Body of pancreas (tissue), 4 donors: ENCODE data around the gene NLRP8. TPM values are rescaled to one million over a fixed set of nuclear protein-coding genes. Genes with fewer than 3 reads are reported as not detected.
"Not testable (repeated sequence)": the region's sequence is repeated elsewhere in the genome, so short reads cannot be mapped to it uniquely, and the experiment has no call there.

Source experiments
- ATAC-seq: fragments of 150-250 bp; one replicate; pipeline ENCODE4 v1.9.1; 2016
- DNase-seq, 4 donors: peaks; one replicate each; pipeline ENCODE4 v3.0.0-alpha.2; 2019
- H3K27ac ChIP-seq, 4 donors: fragments of 200-600 bp; sonication (generic); 1 replicate in 3 of 4; 2 replicates in 1 of 4; pipeline versions ENCODE4 v1.5.1 to v1.6.1; 2016 to 2019; ENCODE audit warnings: mild to moderate bottlenecking in 1 of 4, mixed read lengths in 1 of 4, moderate library complexity in 1 of 4
- H3K27me3 ChIP-seq, 2 donors: fragments of 200-600 bp; sonication (generic); one replicate each; pipeline ENCODE4 v1.6.0; 2016; ENCODE audit warnings: mild to moderate bottlenecking in 1 of 2
- H3K36me3 ChIP-seq, 2 donors: fragments of 200-600 bp; sonication (generic); replicated peaks in 1 of 2; 2 replicates each; pipeline ENCODE4 v1.5.1; 2016; ENCODE audit warnings: low read depth in 2 of 2; ENCODE audit not compliant: insufficient read depth in 1 of 2
- H3K4me1 ChIP-seq: fragments of 200-600 bp; sonication (generic); one replicate; pipeline ENCODE4 v1.6.0; 2016
- H3K4me3 ChIP-seq, 2 donors: fragments of 200-600 bp; sonication (generic); 1 replicate in 1 of 2; 2 replicates in 1 of 2; pipeline ENCODE4 v1.5.1; 2016 to 2019
- H3K9me3 ChIP-seq, 3 donors: fragments of 200-600 bp; sonication (generic); 1 replicate in 2 of 3; 2 replicates in 1 of 3; pipeline ENCODE4 v1.5.1; 2016
- POLR2A ChIP-seq, 3 donors: fragments of 450-650 bp; IDR thresholded peaks; one replicate each; pipeline ENCODE4 v1.6.1; 2016; ENCODE audit warnings: antibody characterized with exemption in 3 of 3, mild to moderate bottlenecking in 2 of 3
- WGBS, 2 donors: methylation state at CpG; one replicate each; pipeline ENCODE4 v1.1.5; 2017; 5-methylcytosine and 5-hydroxymethylcytosine counted together
- intact Hi-C: fragments of 100-400 bp; cut with DNase I; formaldehyde crosslinking; loops from one replicate; pipeline ENCODE4 v1.15.1; 2023
- total RNA-seq, 2 donors: library from RNA; depleted of rRNA; stranded (reverse); fragments of >200 nt; gene quantifications; one replicate each; pipeline ENCODE4 v1.1.0, GENCODE V29; 2016
- TF ChIP-seq, protein P1 (sequence below), 7 experiments: fragments of 450-650 bp in 4 of 7; fragments of 200-600 bp in 3 of 7; sonication (generic) in 3 of 7; IDR thresholded peaks; one replicate each; pipeline ENCODE4 v1.5.1; 2016 to 2019; ENCODE audit warnings: antibody characterized with exemption in 7 of 7

NLRP8 gene
- total RNA-seq, 2 donors from 2014 or later, result not detected

DNA sequence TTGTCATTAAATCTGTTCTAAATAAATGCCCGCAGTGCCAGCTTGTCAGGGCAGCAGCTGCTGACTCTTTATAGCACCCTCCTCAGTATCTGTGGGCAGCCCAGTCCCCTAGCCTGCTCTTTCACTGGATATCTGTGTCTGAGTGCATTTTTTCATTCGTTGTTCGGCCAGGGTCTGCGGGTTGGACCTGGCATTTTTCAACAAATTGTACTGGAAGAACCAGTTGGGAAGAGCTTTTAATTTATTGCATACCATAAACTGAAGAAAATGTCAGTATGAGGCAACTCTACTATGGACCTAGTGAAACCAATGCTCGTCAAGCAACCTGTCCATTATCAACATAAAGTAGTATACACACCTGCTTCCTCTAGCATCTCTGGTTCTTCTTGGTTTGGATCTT lies 24.1 kb upstream of the NLRP8 start:
- no peaks in the 10 kb centered on the region for H3K27me3 ChIP-seq
- 41 to 51% methylated on average over 5 of the region's 5 CpGs for WGBS, 2 donors
- H3K4me1 ChIP-seq, result no peaks in the 10 kb centered on the region
- intact Hi-C loops, result no loop called here
- no peak overlapping the region for H3K27ac ChIP-seq
- H3K4me3 ChIP-seq, result no peak overlapping the region
- peaks cover 0 to 12% (median 0%) of the 10 kb centered on the region in 3 donors for H3K9me3 ChIP-seq
- no peak for DNase-seq
- ATAC-seq, result no peak
- TF ChIP-seq POLR2A (IDR thresholded peaks at IDR 0.05), result no peak
- TF ChIP-seq, protein P1, sequence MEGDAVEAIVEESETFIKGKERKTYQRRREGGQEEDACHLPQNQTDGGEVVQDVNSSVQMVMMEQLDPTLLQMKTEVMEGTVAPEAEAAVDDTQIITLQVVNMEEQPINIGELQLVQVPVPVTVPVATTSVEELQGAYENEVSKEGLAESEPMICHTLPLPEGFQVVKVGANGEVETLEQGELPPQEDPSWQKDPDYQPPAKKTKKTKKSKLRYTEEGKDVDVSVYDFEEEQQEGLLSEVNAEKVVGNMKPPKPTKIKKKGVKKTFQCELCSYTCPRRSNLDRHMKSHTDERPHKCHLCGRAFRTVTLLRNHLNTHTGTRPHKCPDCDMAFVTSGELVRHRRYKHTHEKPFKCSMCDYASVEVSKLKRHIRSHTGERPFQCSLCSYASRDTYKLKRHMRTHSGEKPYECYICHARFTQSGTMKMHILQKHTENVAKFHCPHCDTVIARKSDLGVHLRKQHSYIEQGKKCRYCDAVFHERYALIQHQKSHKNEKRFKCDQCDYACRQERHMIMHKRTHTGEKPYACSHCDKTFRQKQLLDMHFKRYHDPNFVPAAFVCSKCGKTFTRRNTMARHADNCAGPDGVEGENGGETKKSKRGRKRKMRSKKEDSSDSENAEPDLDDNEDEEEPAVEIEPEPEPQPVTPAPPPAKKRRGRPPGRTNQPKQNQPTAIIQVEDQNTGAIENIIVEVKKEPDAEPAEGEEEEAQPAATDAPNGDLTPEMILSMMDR (IDR thresholded peaks at IDR 0.05), result no peak
- no peaks in the 10 kb centered on the region for H3K36me3 ChIP-seq

DNA sequence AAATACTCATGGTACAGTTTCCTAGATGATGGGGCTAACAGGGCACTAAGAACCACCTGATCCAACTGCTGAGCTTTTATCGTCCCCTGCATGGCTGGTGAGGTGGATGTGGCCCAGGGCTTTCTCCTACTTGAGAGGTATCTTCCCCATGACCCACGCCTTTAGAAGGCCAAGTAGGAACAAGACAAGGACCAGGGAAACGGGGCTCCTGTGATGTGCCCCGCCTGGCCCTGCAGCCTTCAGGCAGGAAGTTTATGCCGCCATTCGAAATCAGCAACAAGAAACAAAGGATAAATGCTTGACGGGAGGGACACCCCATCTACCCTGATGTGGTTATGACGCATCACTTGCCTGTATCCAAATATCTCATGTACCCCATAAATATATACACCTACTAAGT lies 19.6 kb upstream of the NLRP8 start:
- Histone ChIP-seq H3K27ac (no peak overlapping the region), H3K4me1 (no peaks in the 10 kb centered on the region), H3K4me3 (no peak overlapping the region), H3K9me3 (peaks cover 0 to 7% (median 0%) of the 10 kb centered on the region in 3 donors), H3K36me3 (no peaks in the 10 kb centered on the region), H3K27me3 (no peaks in the 10 kb centered on the region)
- DNase-seq (no peak), ATAC-seq (no peak)
- 53 to 62% methylated on average over 7 to 8 of the region's 8 CpGs for WGBS, 2 donors
- TF ChIP-seq, protein P1 (IDR thresholded peaks at IDR 0.05), result no peak
- no peak for TF ChIP-seq POLR2A (IDR thresholded peaks at IDR 0.05)
- intact Hi-C loops, result no loop called here

DNA sequence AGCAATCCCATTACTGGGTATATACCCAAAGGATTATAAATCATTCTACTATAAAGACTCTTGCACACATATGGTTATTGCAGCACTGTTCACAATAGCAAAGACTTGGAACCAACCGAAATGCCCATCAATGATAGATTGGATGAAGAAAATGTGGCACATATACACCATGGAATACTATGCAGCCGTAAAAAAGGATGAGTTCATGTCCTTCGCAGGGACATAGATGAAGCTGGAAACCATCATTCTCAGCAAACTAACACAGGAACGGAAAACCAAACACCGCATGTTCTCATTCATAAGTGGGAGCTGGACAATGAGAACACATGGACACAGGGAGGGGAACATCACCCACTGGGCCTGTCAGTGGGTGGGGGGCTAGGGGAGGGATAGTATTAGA lies 18.4 kb upstream of the NLRP8 start:
- ATAC-seq, intact Hi-C loops, DNase-seq, H3K36me3 ChIP-seq, H3K4me1 ChIP-seq, H3K4me3 ChIP-seq, H3K27ac ChIP-seq, H3K27me3 ChIP-seq, H3K9me3 ChIP-seq: not testable (repeated sequence)
- WGBS, 2 donors, result 70 to 76% methylated on average over 5 of the region's 5 CpGs

DNA sequence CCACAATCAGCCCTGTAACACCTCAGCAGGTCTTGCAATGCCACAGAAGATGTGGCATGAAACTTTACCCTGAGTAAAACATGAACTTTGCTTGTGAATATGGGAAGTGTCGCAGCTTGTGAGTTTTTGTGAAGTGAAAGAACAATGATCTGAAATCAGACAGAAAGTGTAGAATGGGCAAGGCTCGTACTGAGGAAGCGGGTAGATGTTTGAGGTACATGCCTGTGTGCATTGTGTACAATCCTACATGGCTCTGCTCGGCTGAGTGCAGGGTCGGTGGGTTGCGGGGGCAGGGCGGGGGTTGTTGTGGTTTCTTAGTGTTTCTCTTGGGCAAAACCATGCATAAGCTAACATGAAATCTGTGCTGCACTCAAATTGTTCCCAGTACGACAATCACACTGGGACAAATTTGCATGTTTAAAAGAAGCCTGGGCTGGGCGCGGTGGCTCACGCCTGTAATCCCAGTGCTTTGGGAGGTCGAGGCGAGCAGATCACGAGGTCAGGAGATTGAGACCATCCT lies 16.6 kb upstream of the NLRP8 start:
- H3K4me3 ChIP-seq, result no peak overlapping the region
- H3K27ac ChIP-seq, result no peak overlapping the region
- no peaks in the 10 kb centered on the region for H3K4me1 ChIP-seq
- DNase-seq (no peak), ATAC-seq (no peak)
- no peaks in the 10 kb centered on the region for H3K27me3 ChIP-seq
- WGBS, 2 donors, result 67 to 77% methylated on average over 14 of the region's 14 CpGs
- H3K9me3 ChIP-seq, result no peaks in the 10 kb centered on the region
- H3K36me3 ChIP-seq, result no peaks in the 10 kb centered on the region
- intact Hi-C loops, result no loop called here
- no peak for TF ChIP-seq POLR2A (IDR thresholded peaks at IDR 0.05)
- TF ChIP-seq, protein P1 (IDR thresholded peaks at IDR 0.05), result no peak

DNA sequence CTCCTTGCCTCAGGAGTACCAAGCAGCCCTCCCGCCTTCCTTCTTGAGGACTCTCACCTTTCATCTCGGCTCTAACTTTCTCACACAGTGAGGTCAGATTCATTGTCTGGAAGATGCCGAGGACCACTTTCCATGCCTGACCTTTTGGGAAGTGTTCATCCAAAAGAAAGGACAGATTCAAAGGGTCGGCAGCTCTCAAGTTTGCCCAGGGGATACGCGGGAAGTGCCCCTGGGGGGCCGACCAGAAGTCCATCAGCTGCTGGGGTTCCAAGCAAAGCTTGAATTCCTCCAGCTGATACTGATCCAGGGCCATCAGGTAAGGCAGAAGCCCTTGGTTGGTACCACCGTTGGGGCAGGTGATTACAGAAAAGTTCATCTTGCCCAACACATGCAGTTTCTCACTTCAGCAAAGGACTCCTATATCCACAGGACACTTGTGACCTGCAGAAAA lies 15.7 kb upstream of the NLRP8 start, which contains the start of gene NLRP13:
Gene NLRP13, minus strand, starts transcription at position 401 of the 451 bp plus-strand sequence. Its CDS starts 25 bp downstream, at position 376.
- Histone ChIP-seq H3K4me3 (no peak within 1 kb of the TSS), H3K27me3 (no peaks in the 10 kb centered on the region), H3K9me3 (no peaks in the 10 kb centered on the region), H3K27ac (no peak within 1 kb of the TSS), H3K36me3 (no peaks in the 10 kb centered on the region), H3K4me1 (no peaks in the 10 kb centered on the region)
- intact Hi-C loops, result no loop called here
- ATAC-seq (no peak), DNase-seq (no peak)
- no peak for TF ChIP-seq POLR2A (IDR thresholded peaks at IDR 0.05)
- TF ChIP-seq, protein P1 (IDR thresholded peaks at IDR 0.05), result no peak
- WGBS, 2 donors, result 69% methylated on average over 8 of the region's 8 CpGs
